Measurements from ENCODE around the gene ZNF474.

ZNF474 gene

DNA sequence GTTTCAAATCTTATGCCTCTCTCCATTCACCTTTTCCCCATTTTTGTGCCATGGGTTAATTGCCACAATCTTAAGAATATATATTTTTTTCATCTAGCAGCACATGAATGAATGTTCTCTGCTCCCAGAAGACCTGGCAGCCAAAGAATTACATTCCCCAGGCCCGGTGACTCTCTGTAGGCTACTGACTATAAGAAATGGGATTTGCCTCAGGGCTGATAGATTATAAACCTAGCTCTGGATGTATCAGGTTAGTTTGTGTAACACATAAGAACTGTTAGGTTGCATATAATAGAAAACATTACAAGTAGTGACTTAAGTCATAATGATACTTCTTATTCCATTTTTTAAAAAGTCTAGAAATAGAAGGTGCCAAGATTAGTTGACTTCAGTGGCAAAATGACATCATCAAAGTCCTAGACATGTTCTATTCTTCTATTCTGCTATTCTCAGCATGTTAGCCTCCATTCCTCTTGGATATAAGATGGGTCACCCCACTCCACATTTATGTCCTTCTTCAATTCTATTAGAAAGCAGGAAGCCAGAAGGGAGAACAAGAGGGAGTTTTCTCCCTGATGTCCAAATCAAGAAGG lies 10.9 kb upstream of the ZNF474 start:
- no peak for DNase-seq (ENCODE audit: low read depth)

DNA sequence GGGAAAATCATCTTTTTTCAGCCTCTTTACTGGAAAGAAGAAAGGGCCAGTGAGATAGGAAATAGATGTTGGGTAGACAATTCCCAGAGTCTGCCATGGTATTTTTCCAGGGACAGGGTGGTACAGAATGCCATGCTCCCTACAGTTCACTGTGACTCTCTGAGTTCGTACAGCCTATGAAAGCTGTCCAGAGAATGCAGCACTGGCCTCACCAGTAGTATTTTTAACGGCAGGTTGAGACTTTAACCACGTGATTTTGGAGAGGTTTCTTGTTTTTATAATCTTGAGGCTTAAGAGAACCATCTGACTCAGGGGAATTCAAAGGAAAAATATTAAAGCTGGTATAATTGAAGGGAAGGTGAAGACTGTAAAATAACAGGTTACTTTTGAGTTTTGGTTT lies 10.1 kb upstream of the ZNF474 start:
- DNase-seq (ENCODE audit: low read depth), result no peak

DNA sequence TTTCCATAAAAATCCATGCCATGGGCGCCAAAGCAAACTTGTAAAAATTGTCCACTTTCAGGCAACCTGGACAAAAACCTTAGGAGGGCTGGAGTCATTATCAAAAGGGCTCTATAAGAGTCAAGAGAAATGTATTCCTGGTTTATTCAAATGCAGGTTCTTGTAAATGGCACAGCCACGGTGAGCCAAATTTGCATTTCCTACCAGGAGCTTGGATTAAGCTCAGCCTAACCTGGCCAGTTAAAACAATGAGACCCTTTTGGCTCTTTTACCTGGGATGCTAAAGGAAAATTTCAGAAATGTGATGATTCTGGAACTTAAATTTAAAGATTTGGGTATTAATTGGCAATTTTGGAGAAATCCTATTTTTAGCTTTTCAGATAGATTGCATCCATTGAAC lies 8.9 kb upstream of the ZNF474 start:
- no peak for DNase-seq (ENCODE audit: low read depth)

GRCh38 chr5:122120957-122121356 lies 8.4 kb upstream of the ZNF474 start:
- no peak for DNase-seq (ENCODE audit: low read depth)

GRCh38 chr5:122121479-122122465 lies 7.6 kb upstream of the ZNF474 start:
- no peak for DNase-seq (ENCODE audit: low read depth)

DNA sequence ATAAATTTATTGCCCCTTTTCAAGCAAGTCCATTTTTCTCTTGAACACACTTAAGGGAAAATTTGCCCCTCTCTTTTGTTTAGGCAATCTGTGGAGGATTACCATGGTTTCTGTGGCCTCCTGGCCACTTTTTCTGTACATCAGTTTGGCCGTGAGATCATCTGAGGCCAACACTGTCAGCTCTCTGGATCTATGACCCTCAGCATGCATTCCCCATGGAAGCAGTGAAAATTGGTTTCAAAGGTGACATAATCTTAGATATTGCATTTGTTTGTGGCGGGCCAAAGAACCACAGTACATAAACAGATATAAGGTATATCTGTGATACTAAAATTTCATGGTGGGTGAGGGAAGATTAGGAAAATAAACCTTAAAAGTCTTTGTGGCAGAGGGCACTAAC lies 4.6 kb upstream of the ZNF474 start:
- no peak for DNase-seq (ENCODE audit: low read depth)

DNA sequence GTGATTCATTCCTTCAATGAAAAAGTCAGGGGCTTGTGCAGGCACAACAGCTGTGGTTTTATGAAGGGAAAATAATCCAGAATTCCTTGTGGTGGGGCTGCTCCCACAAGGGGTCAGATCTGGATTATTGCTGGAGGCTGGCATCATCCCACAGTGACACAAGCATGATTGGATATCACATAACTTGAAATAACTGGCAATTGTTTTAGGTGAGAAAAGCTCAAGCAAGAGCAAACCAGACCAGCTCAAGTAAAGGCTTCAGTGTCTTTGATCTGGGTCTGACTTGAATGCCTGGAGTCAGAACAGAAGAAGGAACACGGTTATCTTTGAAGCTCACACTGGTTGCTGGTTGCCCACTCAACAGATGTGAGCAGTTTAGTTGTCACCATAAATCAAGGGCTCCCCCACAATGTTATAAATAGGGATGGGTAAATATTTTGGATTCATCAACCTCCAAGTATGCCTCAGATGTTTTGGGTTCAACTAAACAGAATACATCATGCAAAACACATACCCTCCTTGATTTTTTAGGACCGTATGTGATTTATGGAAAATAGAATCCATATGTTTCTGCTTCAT lies 3.1 kb upstream of the ZNF474 start:
- no peak for DNase-seq (ENCODE audit: low read depth)

DNA sequence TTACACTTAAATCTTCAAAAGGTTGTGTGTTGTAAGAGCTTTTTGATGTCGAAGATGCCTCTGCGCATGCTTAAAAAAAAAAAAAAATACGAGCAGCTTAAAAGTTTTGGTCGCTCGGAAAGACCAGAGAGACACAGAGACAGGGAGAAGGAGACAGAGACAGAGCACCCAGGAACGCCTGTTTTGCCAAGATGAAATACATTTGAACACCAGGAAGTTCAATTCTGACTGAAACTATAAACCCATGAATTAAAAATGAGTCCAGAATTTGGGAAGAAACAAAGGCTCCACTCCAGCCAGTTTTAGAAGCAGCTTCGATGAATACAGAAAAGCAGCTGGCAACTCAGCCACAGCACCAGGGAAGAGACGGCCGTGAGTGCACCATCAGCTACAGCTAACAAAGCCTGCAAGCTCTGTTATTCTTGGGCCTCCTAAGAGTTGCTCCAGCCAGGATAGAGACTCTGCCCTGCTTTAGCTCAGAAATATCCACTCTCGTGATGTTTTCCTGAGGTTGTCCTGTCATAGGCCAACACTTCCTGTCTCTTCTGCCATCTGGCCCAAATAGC lies 2.5 kb upstream of the ZNF474 start:
- no peak for DNase-seq (ENCODE audit: low read depth)

DNA sequence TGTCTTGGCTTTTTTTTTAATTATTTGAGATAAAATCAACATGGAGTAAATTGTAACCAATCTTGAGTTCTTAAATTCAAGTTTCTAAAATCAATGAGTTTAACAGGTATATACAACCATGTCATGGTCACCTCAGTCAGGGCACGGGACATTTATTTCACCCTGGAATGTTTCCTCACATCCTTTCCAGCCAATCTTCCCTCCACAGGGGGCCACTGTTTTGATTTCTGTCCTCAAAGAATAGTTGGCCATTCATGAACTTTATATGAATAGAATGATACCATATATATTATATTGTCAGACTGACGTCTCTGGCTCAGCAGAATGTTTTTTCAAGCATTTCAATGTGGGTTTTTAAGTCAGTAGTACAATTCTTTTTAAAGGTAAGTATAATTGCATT lies 806 bp downstream of the ZNF474 start:
- DNase-seq (ENCODE audit: low read depth), result no peak

GRCh38 chr5:122137702-122138101 lies 8.4 kb downstream of the ZNF474 start:
- DNase-seq (ENCODE audit: low read depth), result no peak

DNA sequence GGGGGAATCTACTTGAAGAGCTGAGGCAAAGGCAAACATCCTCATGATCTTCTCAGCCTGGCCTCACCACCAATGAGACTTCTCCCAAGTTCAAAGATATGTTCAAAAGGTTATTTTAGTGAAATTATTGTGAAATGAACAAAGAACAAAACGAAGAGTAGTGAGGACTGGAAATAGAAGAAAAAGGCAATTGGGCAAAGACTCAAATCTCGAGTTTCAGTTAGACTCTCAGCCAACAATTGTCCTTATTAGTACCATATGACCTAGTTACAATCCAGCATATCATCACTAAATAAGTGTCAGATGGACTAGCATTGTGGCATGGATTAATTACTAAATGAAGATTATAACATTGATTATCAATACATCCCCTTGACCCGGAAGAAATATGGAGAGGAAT lies 9.0 kb downstream of the ZNF474 start:
- DNase-seq (ENCODE audit: low read depth), result no peak

DNA sequence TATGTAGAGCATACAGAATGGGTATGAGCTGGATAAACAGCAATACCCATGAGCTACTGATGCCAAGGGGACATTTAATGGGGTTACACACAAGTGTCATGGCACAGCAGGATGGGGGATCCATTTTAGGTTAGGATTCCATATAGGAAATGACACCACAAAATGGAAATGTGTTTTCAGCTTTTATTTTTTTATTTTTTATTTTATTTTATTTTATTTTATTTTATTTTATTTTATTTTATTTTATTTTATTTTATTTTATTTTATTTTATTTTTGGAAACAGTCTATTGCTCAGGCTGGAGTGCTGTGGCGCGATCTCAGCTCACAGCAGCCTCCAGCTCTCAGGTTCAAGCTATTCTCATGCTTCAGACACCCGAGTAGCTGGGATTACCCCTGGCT lies 11.6 kb downstream of the ZNF474 start:
- no peak for DNase-seq (ENCODE audit: low read depth)

GRCh38 chr5:122141751-122142150 lies 12.4 kb downstream of the ZNF474 start:
- DNase-seq (ENCODE audit: low read depth), result no peak

DNA sequence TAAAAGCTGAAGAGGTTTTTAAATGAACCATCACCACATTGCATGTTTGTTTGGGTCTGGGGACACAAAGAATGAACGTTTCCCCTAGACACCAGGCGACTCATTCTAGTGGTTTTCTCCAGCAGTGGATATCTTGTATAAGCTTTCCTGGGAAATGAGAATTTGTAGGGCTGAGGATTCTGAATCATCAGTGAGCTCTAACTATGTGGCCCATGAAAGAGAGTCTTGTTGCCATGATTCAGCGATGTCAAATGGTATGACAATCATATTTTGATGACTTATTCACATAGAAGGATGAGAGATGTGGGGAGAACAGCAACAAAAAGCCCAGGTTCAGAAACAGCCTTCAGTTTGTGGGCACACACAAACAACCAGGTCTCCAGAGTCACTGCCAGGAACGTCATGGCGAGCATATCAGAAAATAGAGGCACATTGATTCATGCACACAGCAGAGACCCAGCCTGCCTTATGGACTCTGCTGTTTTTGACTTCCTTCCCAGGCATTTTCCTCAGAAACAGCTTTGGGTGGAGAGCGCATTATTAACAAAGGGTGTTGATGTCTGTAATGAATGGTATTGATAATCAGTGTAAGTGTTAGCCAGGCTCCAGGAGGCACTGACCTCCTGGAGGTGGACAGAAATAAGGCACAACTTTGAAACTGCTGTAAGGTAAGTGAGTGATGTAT lies 13.3 kb downstream of the ZNF474 start:
- no peak for DNase-seq (ENCODE audit: low read depth)

GRCh38 chr5:122144236-122144635 lies 14.9 kb downstream of the ZNF474 start:
- DNase-seq (ENCODE audit: low read depth), result no peak

GRCh38 chr5:122145906-122146305 lies 16.6 kb downstream of the ZNF474 start:
- no peak for DNase-seq (ENCODE audit: low read depth)

DNA sequence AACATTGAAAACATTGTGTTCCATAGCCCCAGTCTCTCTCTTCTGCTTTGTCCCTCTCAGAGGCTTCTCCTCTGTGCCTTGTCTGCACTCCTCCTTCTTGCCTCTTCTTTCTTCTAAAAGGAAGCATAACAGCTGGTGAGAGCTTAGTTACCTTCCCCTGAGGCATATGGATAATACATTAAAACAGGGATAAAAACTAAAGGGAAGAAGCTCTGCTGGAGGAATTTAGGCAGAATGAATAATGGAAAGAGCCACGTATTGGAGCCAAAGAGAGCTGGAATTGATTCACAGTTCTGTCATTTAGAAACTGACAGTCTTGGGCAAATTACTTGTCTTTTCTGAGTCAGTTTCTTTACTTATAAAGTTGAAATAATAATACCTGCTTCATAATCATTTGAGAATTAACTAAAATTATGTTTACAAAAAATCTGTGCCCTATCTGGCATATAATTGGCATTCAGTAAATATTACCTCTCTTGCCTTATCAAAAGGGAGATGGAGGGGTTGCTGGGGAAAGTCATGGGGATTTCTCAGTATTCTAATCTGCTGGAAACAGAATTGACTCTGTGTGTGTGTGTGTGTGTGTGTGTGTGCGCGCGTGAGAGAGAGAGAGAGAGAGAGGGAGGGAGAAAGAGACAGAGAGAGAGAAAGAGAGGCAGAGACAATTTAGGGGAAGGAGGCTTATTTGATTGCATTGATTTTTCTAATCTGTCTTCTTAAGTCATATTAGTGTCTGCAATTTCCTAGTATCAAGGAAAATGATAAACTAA lies 20.2 kb downstream of the ZNF474 start:
- DNase-seq (ENCODE audit: low read depth), result no peak

GRCh38 chr5:122150215-122150614 lies 20.9 kb downstream of the ZNF474 start:
- DNase-seq (ENCODE audit: low read depth), result no peak

DNA sequence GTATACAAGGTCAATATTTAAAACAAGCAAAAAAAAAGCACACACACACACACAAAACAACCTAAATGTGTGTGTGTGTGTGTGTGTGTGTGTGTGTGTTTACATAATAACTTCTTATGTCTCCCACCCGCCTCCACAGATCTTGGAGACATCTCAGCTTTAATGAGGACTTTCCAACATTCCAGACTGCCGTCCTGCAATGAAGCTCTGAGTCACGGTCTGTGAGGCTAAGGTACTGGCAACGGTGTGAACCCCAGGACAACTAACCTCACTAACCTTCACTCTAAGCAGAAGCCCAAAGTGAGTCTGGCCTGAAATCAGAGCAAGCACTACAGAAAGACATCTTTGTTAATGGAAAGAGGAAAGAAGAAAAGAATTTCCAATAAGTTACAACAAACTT lies 22.3 kb downstream of the ZNF474 start:
- DNase-seq (ENCODE audit: low read depth), result no peak

- DNase-seq (ENCODE audit: low read depth), result no peak
Measured at GRCh38 chr5:122152266-122152900, 23.0 kb downstream of the ZNF474 start.

- no peak for DNase-seq (ENCODE audit: low read depth)
Measured at GRCh38 chr5:122153230-122153629, 23.9 kb downstream of the ZNF474 start.

Data from stimulated activated CD8-positive, alpha-beta memory T cell treated with anti-CD3 and anti-CD28 coated beads, Interleukin-15, amount 100 ng/mL, for 24 hours (primary cell).